NCI-H1436 treated with DMSO at 0.1 percent for 48 hours (cell line): ENCODE results near the gene SOX5.
"Not testable (repeated sequence)": the region's sequence is repeated elsewhere in the genome, so short reads cannot be mapped to it uniquely, and the experiment has no call there.

Source experiments
- DNase-seq: peaks from one replicate; lab custom pipeline; 2025; lab: John Stamatoyannopoulos, UW

The SOX5 gene

DNA sequence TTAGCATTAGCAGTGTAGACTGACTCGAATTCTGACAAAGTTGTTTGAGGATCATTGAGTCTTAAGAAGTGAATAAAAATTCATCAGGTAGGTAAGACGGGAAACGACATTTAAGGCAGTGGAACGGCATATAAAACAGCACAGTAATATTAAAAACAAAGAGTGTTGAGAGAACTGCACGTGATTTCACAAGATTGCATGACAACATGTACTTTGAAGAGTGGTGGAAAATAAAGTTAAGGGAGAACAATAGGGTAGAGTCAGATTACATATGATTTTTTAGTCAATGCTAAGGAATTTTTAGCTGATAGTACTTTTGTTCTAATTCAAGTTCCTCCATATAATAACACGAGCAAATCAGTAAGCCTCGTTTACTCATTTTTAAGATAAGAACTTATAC, 115.4 kb downstream of the SOX5 start:
- no peak for DNase-seq

DNA sequence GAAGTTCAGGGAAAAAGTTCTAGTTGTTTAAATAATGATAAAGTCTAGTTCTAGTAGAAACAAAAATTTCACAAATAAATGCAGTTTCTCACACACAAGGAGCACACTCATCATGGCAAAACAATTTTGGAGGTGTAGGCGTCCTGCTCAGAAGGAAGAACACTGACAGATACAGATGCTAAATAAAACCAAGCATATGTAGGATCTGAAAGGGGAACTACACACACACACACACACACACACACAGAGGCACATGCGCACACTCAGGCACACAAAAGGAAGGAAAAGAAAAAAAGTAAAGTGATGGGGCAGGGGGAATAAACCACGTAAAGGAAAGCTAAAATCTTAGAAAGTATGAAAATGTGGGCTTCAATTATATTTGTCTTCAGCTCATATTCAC, 117.7 kb downstream of the SOX5 start:
- no peak for DNase-seq

DNA sequence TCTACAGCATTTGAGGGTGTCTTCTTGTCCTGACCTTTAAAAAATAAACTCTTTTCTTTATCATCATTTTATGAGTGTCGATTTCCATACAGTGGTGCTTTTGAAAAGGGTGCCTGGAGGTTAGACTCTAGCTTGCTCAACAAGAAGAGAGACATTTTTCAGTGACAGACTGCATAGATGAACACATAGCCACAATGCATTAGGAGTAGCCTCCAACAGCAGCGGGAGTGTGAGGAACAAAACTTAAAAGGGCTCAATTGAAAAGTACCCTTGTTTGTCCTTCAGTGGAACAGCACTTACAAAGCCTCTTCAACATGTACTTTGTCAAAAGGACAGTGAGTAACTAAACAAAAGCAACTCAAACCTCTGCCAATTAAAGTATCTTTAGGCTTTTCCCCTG, 119.3 kb downstream of the SOX5 start:
- no peak for DNase-seq

DNA sequence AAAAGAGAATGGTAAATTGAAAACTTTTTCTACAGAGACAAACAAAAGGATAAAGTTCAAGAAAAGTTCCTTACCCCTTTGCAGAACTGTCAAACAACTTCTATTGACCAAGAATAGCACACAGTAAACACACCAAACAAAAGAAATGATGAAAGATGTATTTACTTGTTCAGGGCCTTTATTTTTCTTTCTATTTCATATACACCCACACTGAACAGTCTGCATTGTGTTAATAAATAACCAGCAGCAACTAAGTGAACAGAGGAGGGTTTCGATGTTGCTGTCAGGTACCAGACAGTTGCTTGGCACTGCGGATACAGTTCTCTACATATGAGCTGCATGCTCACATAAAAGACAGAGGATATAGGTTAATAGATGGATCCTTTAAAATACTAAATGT, 122.1 kb downstream of the SOX5 start:
- DNase-seq = no peak

DNA sequence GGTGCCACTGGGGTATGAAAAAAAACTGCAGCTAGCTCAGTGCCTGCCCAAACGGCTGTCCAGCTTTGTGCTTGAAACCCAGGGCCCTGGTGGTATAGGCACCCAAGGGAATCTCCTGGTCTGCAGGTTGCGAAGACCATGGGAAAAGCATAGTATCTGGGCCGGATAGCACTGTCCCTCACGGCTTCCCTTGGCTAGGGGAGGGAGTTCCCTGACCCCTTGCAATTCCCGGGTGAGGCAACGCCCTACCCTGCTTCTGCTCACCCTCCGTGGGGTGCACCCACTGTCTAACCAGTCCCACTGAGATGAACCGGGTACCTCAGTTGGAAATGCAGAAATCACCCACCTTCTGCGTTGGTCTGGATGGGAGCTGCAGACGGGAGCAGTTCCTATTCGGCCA, 124.3 kb downstream of the SOX5 start:
- DNase-seq = not testable (repeated sequence)

DNA sequence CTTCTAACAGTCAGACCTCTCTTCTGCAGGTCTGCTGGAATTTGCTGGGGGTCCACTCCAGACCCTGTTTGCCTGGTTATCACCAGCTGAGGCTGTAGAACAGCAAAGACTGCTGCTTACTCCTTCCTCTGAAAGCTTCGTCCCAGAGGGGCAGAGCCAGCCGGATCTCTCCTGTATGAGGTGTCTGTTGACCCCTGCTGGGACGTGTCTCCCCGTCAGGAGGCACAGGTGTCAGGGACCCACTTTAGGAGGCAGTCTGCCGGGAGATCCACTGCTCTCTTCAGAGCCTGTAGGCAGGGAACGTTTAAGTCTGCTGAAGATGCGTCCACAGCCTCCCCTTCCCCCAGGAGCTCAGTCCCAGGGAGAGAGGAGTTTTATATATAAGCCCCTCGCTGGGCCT, 125.1 kb downstream of the SOX5 start:
- no peak for DNase-seq

DNA sequence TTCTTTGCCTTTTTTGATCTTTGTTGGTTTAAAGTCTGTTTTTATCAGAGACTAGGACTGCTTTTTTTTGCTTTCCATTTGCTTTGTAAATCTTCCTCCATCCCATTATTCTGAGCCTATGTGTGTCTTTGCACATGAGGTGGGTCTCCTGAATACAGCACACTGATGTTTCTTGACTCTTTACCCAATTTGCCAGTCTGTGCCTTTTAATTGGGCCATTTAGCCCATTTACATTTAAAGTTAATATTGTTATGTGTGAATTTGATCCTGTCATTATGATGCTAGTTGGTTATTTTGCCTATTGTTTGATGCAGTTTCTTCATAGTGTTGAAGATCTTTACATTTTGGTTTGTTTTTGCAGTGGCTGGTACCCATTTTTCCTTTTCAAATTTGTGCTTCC, 126.6 kb downstream of the SOX5 start:
- not testable (repeated sequence) for DNase-seq

DNA sequence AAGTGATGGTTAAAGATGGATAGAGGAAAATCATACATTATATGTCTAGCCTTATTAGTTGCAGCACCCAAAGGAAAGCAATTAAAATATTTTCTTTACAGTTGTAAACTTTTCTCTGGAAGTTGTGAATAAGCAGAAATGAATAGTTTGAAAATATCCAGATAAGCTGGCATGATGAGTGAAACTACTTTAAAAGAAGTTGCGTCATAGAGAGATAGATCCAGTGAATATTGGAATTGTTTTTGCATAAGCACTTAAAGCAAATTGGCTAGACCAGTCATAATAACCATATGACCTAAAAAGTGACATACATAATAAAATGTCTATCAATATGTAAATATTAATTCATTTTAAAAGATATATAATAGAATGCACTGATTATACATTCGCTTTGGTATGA, 132.1 kb downstream of the SOX5 start:
- DNase-seq = no peak

DNA sequence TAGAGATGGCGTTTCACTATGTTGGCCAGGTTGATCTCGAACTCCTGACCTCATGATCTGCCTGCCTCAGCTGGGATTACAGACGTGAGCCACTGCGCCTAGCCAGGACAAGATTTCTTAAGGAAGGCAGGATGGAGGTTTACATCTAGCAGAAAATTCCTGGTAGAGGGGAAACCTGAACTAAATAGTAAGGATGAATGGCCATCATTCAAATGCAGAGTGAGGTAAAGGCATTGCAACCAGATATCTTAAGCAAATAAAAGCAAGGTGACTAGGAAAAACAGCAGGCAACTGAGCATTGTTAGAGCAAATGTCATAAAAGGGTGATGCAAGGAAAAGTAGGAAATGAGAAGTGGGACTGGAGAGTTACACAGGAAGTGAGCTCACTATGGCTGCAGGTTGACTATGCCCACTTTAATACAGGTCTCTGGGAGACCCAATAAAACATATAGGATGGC, 133.0 kb downstream of the SOX5 start:
- DNase-seq = no peak

DNA sequence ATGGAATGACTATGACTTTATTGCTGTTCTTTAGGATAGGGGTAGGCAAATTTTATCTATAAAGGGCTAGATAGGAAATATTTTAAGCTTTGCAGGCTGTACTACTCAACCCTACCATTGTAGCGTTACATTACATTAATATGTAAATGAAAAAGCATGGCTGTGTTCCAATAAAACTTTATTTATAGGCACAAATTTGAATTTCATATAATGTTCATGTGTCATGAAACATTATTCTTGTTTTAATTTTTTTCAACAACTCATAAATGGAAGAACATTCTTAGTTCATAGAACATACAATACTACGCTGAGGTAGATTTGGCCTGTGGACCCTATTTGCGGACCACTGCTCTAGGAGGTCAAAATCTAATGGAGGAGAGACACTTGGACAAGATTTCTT, 133.7 kb downstream of the SOX5 start:
- DNase-seq = no peak

DNA sequence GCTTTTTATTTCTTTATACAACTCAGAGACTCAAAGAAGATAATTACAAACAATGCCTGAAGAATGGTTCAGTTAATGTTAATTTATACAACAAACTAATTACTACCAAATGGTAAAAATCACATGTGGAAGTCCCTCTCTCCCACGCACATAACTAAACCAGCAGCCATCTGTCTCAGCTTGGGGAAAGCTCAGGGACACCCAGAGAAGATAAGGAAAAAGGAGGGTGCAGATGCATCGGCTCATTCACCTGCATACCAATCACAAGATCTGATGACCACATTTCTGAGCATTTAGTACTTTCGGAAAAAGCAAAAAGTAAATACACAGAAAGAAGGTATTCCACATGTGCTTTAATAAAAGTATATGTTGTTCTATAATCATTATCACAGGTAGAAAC, 136.3 kb downstream of the SOX5 start:
- no peak for DNase-seq

DNA sequence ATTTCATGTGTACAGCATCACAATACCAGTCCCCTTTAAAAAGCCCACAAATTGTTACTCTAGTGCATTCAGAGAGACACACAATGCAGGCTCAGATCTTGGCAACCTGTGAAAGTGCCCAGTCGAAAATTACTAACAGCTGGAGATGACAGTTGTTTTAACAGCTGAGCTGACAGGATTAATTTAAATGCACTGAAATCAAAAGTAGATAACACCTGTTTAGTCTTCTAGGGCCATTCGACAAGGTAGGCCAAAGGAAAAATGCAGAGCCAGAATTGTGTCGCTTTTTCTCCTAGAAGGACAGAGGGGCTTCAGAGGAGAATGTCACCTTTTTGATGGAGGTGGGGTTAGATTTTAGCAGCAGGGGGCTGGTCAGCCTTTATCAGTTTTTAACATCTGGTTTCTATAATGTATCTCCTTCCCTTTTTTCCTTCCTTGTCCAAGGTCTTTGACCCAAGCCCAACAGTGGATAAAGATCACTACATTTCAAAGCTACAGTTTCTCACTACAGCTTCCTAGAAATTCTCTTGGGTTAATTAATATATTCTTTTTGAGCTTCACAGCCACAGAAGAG, 139.1 kb downstream of the SOX5 start:
- DNase-seq = no peak

DNA sequence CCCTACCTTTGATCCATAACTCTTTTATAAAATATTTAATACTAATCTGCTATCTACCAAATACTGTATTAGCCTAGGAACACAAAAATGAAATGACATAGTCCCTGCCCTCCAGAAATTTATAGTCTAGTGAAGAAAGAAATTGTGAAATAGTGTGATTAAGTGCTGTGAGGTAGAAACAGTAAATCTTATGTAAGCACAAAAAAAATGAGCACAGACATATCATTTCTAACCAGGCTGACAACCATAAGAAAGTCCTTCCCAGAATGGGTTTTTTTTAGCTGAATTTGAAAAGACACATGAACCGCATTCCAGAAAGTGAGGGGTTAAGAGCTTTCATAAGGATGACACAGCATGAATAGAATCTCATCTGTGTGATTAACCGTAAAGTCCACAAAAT, 145.9 kb downstream of the SOX5 start:
- DNase-seq = no peak

DNA sequence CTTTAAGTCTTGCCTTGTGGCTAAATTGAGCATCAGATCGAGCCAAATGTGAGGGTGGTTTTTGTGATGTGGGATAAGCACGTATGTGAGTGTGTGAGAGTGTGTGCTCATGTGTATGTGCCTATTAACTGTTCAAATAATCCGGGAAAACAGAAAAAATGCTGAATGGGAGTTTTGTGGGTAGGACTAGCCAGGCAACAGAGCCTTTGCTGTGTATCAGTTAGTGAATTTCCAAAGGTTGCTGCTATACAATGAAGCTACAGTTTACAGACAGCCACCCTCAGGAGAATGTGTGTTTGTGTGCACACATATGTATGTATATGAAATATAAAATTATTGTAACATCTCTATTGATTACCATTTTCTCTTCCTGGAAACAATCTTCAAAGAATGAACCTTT, 154.0 kb downstream of the SOX5 start:
- DNase-seq = no peak

DNA sequence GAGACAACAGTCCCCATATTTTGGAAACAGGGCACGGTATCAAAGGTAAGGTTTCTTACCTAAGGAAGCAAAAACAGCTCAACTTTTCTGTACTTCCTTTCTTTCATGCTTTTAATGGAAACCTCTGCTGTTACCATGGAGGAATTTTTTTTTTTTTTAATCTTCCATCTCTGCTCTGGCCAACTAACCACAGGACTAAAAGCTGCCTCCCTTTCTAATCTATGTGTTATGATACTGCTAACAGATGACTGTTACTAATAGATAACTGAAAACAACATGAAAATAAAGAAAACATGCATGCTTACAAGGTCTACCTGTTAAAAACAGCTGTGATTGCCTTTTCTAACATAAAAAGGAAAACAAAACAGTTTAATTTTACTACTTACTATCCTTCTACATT, 168.4 kb downstream of the SOX5 start:
- no peak for DNase-seq

DNA sequence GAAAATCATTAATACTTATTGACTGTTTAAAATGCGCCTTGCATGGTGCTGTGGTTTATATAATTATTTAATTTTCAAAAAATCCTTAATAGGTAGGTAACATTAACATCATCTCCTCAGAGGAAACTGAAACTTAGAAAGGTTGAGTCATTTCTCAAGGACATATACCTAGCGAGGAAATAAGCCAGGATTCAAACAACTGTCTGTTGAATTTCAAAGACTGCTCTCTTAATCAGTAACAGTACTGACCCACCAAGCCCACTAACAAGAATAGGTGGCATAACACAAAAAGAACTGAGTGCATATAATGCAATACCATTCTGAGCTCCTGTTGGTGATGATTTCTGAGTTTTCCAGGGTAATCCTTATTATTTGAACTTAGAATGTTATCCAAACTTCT, 174.3 kb downstream of the SOX5 start:
- DNase-seq = no peak

DNA sequence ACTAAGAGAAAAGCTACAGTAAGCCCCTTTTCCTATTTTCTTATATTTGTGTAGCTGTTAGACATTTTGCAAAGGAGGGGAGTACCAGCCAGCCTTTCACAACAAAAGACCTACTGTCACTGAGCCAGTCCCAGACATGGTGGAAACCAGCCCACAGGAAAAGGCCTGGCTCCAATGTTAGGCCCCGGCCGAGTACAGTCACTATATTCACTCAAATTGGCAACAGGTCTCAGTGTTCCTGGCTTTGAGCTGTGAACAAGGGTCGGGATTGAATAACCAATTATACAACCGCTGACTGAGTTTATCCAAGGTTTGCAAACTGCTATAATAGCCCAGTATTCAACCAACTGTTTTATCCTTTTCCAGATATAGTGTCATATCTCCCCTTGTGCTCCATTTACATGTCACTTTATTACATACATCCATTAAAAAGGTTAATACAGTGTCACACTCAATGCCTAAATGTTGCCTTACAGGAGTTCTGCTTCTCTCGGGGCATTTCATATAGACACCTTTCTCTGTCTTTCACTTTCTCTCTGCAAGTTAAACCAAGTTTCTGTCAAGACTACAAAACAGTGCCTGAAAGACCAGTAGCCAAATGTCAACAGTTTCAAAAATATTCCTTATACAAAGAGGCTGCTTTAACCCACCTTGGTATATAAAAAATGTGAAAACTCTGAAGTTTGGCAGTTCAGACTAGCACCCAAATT, 178.1 kb downstream of the SOX5 start:
- DNase-seq = no peak

DNA sequence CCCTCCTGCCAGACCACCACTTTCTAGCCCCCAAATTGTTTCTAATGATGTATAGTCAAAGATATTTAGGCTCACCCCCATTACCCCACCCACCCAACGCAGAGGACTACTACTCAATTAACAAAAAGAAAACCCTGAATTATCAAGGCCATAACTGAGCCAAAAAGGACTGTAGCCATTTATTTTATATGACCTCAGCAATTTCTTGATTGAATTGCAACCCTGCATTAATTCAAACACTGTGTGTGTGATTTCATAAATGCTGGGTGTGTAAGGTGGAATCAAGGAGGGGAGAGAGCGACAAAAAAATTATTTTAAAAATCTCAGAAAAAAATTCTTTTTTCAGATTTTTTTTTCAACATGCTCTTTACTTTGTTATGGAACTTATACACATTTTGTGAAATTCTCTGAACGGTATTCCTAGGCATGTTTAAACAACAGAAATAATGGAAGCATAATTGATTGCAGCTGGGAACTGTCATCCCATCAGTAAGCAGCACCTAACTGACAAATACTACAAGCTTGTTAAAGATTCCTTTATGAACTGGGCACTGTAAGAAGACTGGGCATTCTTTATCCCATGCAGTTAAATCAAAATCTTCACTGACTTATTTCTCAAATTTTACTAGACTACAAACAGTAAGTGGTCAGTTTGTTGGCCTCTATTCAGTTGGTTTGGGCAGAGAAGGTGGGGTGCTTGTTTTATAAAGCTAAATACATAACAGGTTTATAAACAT, 179.1 kb downstream of the SOX5 start:
- no peak for DNase-seq

DNA sequence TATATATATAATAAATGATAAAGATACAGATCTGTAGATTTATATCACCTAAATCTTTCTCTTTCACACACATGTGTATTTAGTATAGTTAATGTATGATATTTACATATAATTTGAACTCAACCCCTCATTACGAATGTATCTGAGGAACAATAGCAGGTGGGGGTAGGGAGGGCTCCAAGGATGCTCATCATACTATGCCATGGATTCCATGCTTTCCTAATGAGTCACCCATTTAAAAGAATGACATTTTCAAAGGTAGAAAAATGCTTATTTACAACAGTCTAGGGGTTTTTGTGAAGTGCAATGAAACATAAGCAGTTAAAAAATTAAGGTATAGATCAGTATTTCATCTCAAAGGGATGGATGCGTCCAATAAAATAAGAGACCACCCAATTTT, 181.6 kb downstream of the SOX5 start:
- DNase-seq = no peak

DNA sequence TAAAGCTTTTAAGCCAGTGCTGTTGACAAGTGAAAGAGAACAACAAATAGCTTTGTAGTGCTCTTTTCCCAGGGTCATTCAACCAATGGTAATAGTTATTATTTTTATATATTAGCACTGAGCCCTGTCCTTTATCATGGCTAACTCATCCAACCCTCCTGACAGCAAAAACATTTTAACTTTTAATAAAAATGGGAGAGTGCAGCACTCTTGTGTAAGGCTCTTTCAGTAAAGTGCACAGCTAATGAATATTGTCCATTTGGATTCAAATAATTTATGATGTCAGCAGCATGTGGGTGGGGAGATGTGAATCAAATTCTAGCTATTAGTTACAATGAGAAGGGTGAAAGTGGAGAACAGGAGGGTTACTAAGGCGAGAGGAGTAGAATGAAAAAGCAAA, 185.7 kb downstream of the SOX5 start:
- no peak for DNase-seq

DNA sequence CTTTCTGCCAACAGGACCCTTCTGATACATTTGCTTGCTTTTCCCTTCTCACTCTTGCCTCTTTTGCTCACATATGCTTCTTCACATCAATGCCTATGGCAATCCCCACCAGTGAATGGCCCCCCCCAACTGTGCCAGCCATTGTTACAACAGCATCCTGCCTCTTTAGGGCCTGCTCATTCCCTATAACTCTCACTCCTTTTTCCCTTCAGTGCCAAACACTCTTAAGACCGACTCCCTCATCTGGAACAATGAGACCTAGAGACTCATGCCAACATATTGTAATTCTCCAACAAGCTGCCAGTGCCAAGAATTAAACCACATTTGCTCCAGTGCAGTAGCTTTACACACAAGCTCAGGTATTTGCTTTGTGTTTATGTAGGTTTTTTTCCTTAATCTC, 189.0 kb downstream of the SOX5 start:
- no peak for DNase-seq

DNA sequence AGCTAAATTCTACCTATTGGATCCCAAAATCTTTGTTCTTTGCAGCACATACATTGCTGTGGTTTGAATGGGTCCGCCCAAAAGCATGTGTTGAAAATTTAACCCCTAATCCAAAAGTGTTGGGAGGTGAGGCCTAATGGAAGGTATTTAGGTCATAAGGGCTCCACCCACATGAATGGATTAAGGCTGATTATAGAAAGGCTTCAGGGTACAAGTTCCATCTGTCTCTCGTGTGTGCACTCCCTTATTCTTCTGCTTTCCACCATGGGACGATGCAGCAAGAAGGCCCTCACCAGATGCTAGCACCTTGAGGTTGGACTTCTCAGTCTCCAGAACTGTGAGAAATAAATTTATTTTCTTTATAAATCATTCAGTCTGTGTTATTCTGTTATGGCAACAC, 190.9 kb downstream of the SOX5 start:
- no peak for DNase-seq

DNA sequence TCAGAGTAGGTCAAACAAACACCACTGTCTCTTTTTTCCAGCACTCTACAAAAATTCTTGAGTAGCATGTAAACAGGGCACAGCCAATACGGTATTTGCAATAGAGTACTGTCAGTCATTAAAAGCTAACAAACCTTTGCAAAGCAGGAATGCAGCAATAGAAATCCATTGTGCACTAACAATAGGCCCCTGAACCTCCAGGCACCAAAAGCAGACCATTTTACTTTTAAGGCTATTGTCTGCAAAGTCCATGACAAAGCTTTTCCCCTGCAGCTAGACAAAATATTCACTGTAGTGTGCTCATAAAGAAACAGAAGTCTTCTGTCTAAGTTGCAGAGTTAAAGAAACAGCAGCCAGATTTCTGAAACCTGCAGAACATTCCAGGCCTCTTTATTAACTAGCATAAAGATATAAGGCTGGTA, 191.9 kb downstream of the SOX5 start:
- no peak for DNase-seq

DNA sequence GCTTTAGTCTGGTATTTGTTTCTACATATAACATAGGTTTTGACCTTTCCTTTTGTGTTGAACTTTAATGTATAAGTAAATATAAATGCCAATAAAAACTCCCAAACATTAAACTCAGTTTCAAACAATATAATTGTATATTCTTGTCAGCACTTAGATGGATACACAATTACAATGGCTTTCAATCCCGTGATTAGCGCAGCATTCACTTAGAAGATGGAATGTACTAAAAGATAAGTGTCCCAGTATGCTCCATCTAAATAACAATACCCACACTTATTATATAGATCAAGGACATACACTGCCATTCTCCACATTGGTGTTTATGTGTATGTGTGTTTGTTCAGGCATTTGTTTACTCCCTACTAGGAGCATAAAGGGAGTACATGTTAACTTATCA, 193.1 kb downstream of the SOX5 start:
- DNase-seq = no peak
